Ovary (tissue), 9 donors: ENCODE data around the gene FAM135A. TPM values are rescaled to one million over a fixed set of nuclear protein-coding genes. Genes with fewer than 3 reads are reported as not detected.
"Not testable (repeated sequence)": the region's sequence is repeated elsewhere in the genome, so short reads cannot be mapped to it uniquely, and the experiment has no call there.

Experiments used
- DNase-seq, 5 donors: peaks; one replicate each; pipeline ENCODE4 v3.0.0-alpha.2; 2019 to 2020
- H3K27ac ChIP-seq, 2 donors: fragments of 200-600 bp; one replicate each; pipeline versions ENCODE4 v1.5.1 to v1.8.0; 2019 to 2022
- H3K27me3 ChIP-seq: fragments of 200-600 bp; one replicate; pipeline ENCODE4 v1.8.0; 2022
- H3K36me3 ChIP-seq: fragments of 200-600 bp; sonication (generic); one replicate; pipeline ENCODE4 v1.5.1; 2019
- H3K4me1 ChIP-seq: one replicate; pipeline ENCODE4 v1.8.1; 2013; ENCODE audit warnings: mild to moderate bottlenecking, moderate library complexity; ENCODE audit not compliant: insufficient read depth
- H3K4me3 ChIP-seq: fragments of 200-600 bp; sonication (generic); one replicate; pipeline ENCODE4 v1.5.1; 2017
- H3K9me3 ChIP-seq, 2 donors: fragments of 200-600 bp in 1 of 2; sonication (generic) in 1 of 2; one replicate each; pipeline versions ENCODE4 v1.5.1 to v1.8.1; 2013 to 2019; ENCODE audit warnings: mild to moderate bottlenecking in 1 of 2, moderate library complexity in 1 of 2
- EP300 ChIP-seq: sonication (generic); formaldehyde crosslinking; IDR thresholded peaks from one replicate; pipeline ENCODE4 v1.6.1; 2017; ENCODE audit warnings: antibody characterized with exemption
- POLR2A ChIP-seq: fragments of 450-650 bp; IDR thresholded peaks from one replicate; pipeline ENCODE4 v1.6.1; 2017; ENCODE audit warnings: antibody characterized with exemption, mild to moderate bottlenecking, moderate library complexity
- WGBS, 3 donors: extraction: QIAGEN DNeasy Blood & Tissue Kit in 1 of 3; methylation state at CpG; one replicate each; pipeline versions ENCODE4 v1.1.5 to v1.1.7; 2013 to 2017; 5-methylcytosine and 5-hydroxymethylcytosine counted together
- intact Hi-C, 4 donors: fragments of 100-400 bp; cut with DNase I; formaldehyde crosslinking; loops; one replicate each; pipeline versions ENCODE4 v1.11.0 to v1.15.1; 2022 to 2023
- polyA plus RNA-seq, 2 donors: library from polyadenylated mRNA; stranded (reverse); fragments of 200-250 nt in 1 of 2; fragments of 350-450 nt in 1 of 2; fragmentation: Illumina TruSeq in 1 of 2; extraction: RNeasy Lipid Tissue Mini Kit (QIAGEN cat#74804) in 1 of 2; gene quantifications; one replicate each; pipeline ENCODE4 v1.2.3, GENCODE V29; 2013 to 2014
- total RNA-seq, 7 donors: library from RNA; depleted of rRNA in 2 of 7; stranded (reverse); fragments of >200 nt in 2 of 7; fragmentation: NEBNext Ultra II Directional in 3 of 7; extraction: Animal tissue kit (Norgen Biotek cat#: 25700) in 3 of 7; gene quantifications; one replicate each; pipeline versions ENCODE4 v1.1.0 to v1.2.4, GENCODE V29; 2016 to 2023
- TF ChIP-seq, protein P1 (sequence below), 3 donors: fragments of 450-650 bp in 2 of 3; fragments of 200-600 bp in 1 of 3; IDR thresholded peaks; one replicate each; pipeline versions ENCODE4 v1.5.1 to v1.8.0; 2016 to 2022; ENCODE audit warnings: antibody characterized with exemption in 3 of 3, mild to moderate bottlenecking in 1 of 3
- donor health status: DM: no; HTN: no; CAD: no; lungs with moderate emphysema.
- donor health status: DM: no; HTN: no; CAD: no.
- donor health status: Bipolar disorder and iron deficiency.
- donor health status: DM: yes; HTN: yes; CAD: no.
- donor health status: DM: no; HTN: no; CAD: no.
- donor health status: DM: yes; HTN: yes; CAD: no.

The FAM135A gene
- total and polyA plus RNA-seq, 9 donors: 8.6 to 34.1 (median 25.1) TPM

DNA sequence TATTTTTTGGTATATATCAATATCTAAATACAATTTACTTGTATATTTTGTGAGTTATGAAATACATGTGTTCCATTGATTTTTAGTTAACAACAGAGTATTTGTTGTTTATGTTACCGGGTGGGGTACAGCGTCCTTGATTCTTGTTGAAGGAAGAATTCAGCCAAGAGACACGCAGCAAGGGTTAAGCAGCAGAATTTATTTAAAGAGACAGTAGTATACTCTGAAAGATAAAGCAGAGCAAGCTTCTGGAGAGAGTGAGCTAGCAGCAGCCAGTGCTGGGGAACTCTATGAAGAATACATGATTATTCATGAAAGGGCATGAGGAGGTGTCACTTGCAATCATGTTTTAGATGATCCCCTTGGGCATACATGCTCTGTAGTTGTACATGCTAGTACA is 76.1 kb downstream of the FAM135A start:
- WGBS, 3 donors: 14 to 46% (median 25%) methylated on average over 3 of the region's 3 CpGs
- H3K4me3 ChIP-seq: no peak overlapping the region

DNA sequence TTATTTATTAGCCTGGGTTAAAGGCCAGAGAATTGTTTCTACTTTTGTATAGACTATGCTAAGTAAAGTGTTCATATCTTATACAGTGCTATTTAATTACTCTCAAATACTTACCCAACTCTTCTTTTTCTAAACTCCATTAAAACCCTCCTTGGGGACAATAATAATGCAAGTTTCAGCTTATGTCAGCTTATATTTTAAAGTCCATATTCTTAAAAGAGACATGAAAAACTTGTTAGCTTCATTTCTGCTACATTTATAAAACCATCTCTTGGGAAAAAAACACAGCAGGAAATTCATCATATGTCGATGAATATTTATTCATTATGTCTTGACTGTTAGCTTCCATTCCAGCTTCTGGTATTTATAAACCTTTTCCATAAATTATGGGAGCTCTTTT is 81.5 kb downstream of the FAM135A start:
- WGBS, 3 donors: 76 to 82% (median 82%) methylated on average over 1 of the region's 1 CpG
- H3K9me3 ChIP-seq: no peaks in the 10 kb centered on the region
- H3K27ac ChIP-seq: no peak overlapping the region
- no peaks in the 10 kb centered on the region for H3K36me3 ChIP-seq
- H3K27me3 ChIP-seq: no peaks in the 10 kb centered on the region
- TF ChIP-seq POLR2A: no peak
- TF ChIP-seq, protein P1, sequence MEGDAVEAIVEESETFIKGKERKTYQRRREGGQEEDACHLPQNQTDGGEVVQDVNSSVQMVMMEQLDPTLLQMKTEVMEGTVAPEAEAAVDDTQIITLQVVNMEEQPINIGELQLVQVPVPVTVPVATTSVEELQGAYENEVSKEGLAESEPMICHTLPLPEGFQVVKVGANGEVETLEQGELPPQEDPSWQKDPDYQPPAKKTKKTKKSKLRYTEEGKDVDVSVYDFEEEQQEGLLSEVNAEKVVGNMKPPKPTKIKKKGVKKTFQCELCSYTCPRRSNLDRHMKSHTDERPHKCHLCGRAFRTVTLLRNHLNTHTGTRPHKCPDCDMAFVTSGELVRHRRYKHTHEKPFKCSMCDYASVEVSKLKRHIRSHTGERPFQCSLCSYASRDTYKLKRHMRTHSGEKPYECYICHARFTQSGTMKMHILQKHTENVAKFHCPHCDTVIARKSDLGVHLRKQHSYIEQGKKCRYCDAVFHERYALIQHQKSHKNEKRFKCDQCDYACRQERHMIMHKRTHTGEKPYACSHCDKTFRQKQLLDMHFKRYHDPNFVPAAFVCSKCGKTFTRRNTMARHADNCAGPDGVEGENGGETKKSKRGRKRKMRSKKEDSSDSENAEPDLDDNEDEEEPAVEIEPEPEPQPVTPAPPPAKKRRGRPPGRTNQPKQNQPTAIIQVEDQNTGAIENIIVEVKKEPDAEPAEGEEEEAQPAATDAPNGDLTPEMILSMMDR (IDR thresholded peaks at IDR 0.05): no peak
- H3K4me1 ChIP-seq: no peaks in the 10 kb centered on the region
- intact Hi-C loops: no loop called here
- no peak overlapping the region for H3K4me3 ChIP-seq
- no peak for DNase-seq

More for the DNA sequence above, 76.1 kb downstream of the FAM135A start:
- Histone ChIP-seq H3K4me1 (no peaks in the 10 kb centered on the region), H3K36me3 (no peaks in the 10 kb centered on the region), H3K9me3 (no peaks in the 10 kb centered on the region), H3K27me3 (no peaks in the 10 kb centered on the region), H3K27ac (no peak overlapping the region)
- no peak for DNase-seq
- TF ChIP-seq, protein P1 (IDR thresholded peaks at IDR 0.05): no peak
- TF ChIP-seq POLR2A: no peak
- no peak for TF ChIP-seq EP300
- intact Hi-C loops: no loop called here

DNA sequence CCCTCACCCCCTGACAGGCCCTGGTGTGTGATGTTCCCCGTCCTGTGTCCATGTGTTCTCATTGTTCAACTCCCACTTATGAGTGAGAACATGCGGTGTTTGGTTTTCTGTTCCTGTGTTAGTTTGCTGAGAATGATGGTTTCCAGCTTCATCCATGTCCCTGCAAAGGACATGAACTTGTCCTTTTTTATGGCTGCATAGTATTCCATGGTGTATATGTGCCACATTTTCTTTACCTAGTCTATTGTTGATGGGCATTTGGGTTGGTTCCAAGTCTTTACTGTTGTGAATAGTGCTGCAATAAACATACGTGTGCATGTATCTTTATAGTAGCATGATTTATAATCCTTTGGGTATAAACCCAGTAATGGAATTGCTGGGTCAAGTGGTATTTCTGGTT is 82.5 kb downstream of the FAM135A start:
- H3K4me1 ChIP-seq, H3K36me3 ChIP-seq, H3K27ac ChIP-seq, H3K9me3 ChIP-seq, H3K4me3 ChIP-seq, H3K27me3 ChIP-seq, DNase-seq, intact Hi-C loops: not testable (repeated sequence)
- WGBS, 3 donors: 91 to 96% (median 95%) methylated on average over 3 of the region's 3 CpGs

DNA sequence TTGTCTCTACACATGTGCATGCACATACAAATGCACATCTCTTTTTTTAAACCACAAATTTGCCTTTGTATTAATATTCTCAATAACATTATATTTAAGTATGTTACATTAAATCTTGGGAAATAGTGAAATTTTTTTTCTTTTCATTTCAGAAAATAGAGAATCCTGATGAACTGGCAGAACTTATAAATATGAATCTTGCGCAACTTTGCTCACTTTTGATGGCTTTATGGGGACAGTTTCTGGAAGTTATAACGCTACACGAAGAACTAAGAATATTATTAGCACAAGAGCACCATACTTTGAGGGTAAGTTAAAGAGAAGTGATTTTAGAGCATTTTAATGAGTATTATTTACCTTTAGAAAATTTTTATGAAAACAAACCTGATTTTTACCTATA is 89.2 kb downstream of the FAM135A start:
- TF ChIP-seq EP300 (no peak), POLR2A (no peak)
- TF ChIP-seq, protein P1 (IDR thresholded peaks at IDR 0.05): no peak
- no peaks in the 10 kb centered on the region for H3K9me3 ChIP-seq
- H3K4me3 ChIP-seq: no peak overlapping the region
- H3K36me3 ChIP-seq: no peaks in the 10 kb centered on the region
- WGBS, 3 donors: 97 to 99% (median 98%) methylated on average over 3 of the region's 3 CpGs
- H3K4me1 ChIP-seq: no peaks in the 10 kb centered on the region
- no peaks in the 10 kb centered on the region for H3K27me3 ChIP-seq
- intact Hi-C loops: no loop called here
- no peak overlapping the region for H3K27ac ChIP-seq
- DNase-seq: no peak

DNA sequence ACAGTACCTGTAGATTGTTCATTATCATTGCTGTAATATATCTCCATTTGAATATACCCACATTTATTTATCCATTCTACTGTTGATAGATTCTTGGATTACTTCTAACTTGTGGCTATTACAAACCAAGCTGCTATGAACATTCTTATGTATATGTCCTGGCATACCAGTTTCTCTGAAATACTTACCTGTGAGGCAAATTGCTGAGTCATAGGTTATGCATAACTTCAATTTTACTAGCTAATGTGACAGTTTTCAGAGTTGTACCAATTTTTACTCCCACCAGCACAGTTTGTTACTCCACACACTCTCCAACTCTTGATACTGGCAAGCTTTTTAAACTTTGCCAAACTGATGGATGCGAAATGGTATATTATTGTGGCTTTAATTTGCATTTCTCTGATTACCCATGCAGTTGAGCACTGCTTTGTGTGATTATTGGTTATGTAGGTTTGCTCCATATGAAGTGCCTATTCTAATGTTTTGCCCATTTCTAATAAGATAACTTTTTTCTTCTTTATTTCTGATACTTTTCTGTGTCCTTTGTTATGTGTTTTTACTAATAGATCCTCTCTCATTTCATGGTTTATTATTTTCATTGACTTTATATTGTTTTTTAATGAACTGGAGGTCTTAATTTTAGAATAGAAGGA is 90.6 kb downstream of the FAM135A start:
- no peaks in the 10 kb centered on the region for H3K36me3 ChIP-seq

More for the DNA sequence above, 90.6 kb downstream of the FAM135A start:
- TF ChIP-seq POLR2A: no peak
- TF ChIP-seq, protein P1 (IDR thresholded peaks at IDR 0.05): no peak
- TF ChIP-seq EP300: no peak
- no peaks in the 10 kb centered on the region for H3K9me3 ChIP-seq
- WGBS, 3 donors: 97 to 98% (median 97%) methylated on average over 1 of the region's 1 CpG
- no peaks in the 10 kb centered on the region for H3K27me3 ChIP-seq
- intact Hi-C loops: no loop called here
- H3K4me3 ChIP-seq: no peak overlapping the region
- H3K27ac ChIP-seq: no peak overlapping the region
- no peaks in the 10 kb centered on the region for H3K4me1 ChIP-seq
- no peak for DNase-seq
